HEK293T (cell line): ENCODE results near the gene MIA2.

Experiments used
- CTCF ChIA-PET: fragments of 350-600 bp; formaldehyde crosslinking; extraction: SDS; loops from one replicate; lab custom pipeline; 2021; ENCODE audit warnings: antibody characterized with exemption, inconsistent platforms; lab: Yijun Ruan, JAX
- POLR2A ChIA-PET: fragments of 350-600 bp; formaldehyde crosslinking; extraction: SDS; loops from one replicate; lab custom pipeline; 2020; ENCODE audit warnings: antibody characterized with exemption, inconsistent platforms; lab: Yijun Ruan, JAX
- DNase-seq: peaks from one replicate; pipeline ENCODE4 v3.0.0; 2012; ENCODE audit warnings: mixed read lengths; ENCODE audit errors: extremely low spot score
- ARNT ChIP-seq: fragments of 450-650 bp; IDR thresholded peaks from 2 replicates; pipeline ENCODE4 v1.6.1; 2017; ENCODE audit warnings: mild to moderate bottlenecking
- BHLHE40 ChIP-seq: fragments of 450-650 bp; IDR thresholded peaks from 2 replicates; pipeline ENCODE4 v1.6.1; 2016; ENCODE audit warnings: mild to moderate bottlenecking, moderate library complexity, borderline replicate concordance
- CTBP1 ChIP-seq: fragments of 450-650 bp; IDR thresholded peaks from 2 replicates; pipeline ENCODE4 v1.6.1; 2016; ENCODE audit warnings: borderline replicate concordance
- ELF4 ChIP-seq: fragments of 450-650 bp; IDR thresholded peaks from 2 replicates; pipeline ENCODE4 v1.6.1; 2017; ENCODE audit warnings: antibody characterized with exemption
- FOXA1 ChIP-seq: fragments of 450-650 bp; IDR thresholded peaks from 2 replicates; pipeline ENCODE4 v1.6.1; 2016; ENCODE audit warnings: mild to moderate bottlenecking
- FOXK2 ChIP-seq: fragments of 450-650 bp; IDR thresholded peaks from 2 replicates; pipeline ENCODE4 v1.6.1; 2016; ENCODE audit warnings: mild to moderate bottlenecking
- FOXM1 ChIP-seq: fragments of 450-650 bp; IDR thresholded peaks from 2 replicates; pipeline ENCODE4 v1.6.1; 2017; ENCODE audit warnings: mild to moderate bottlenecking, borderline replicate concordance
- HDGF ChIP-seq: fragments of 450-650 bp; IDR thresholded peaks from 2 replicates; pipeline ENCODE4 v1.6.1; 2017; ENCODE audit warnings: antibody characterized with exemption, borderline replicate concordance
- L3MBTL2 ChIP-seq: fragments of 450-650 bp; conservative IDR thresholded peaks from 2 replicates; pipeline ENCODE4 v1.6.1; 2016; ENCODE audit warnings: mild to moderate bottlenecking
- LEF1 ChIP-seq: fragments of 450-650 bp; IDR thresholded peaks from 2 replicates; pipeline ENCODE4 v1.6.1; 2017; ENCODE audit warnings: mild to moderate bottlenecking, borderline replicate concordance
- NFRKB ChIP-seq: fragments of 450-650 bp; IDR thresholded peaks from 2 replicates; pipeline ENCODE4 v1.6.1; 2016; ENCODE audit warnings: mild to moderate bottlenecking, moderate library complexity
- PKNOX1 ChIP-seq: fragments of 450-650 bp; IDR thresholded peaks from 2 replicates; pipeline ENCODE4 v1.6.1; 2016
- SP1 ChIP-seq: fragments of 450-650 bp; IDR thresholded peaks from 2 replicates; pipeline ENCODE4 v1.6.1; 2017
- SUZ12 ChIP-seq: fragments of 450-650 bp; IDR thresholded peaks from 2 replicates; pipeline ENCODE4 v1.6.1; 2016; ENCODE audit warnings: mild to moderate bottlenecking
- TARDBP ChIP-seq: fragments of 450-650 bp; IDR thresholded peaks from 2 replicates; pipeline ENCODE4 v1.6.1; 2016
- ZNF384 ChIP-seq: fragments of 450-650 bp; IDR thresholded peaks from 2 replicates; pipeline ENCODE4 v1.6.1; 2016

Gene MIA2

GRCh38 chr14:39315859-39316444 is 82.2 kb downstream of the MIA2 start:
- no peak for DNase-seq
- ChIA-PET POLR2A (no interaction called here), CTCF (no interaction called here)
- TF ChIP-seq FOXK2 (no peak), PKNOX1 (no peak), HDGF (no peak), SUZ12 (no peak), TARDBP (no peak), L3MBTL2 (no peak), FOXM1 (no peak), LEF1 (no peak), ELF4 (no peak), FOXA1 (no peak), ARNT (no peak), CTBP1 (no peak)

DNA sequence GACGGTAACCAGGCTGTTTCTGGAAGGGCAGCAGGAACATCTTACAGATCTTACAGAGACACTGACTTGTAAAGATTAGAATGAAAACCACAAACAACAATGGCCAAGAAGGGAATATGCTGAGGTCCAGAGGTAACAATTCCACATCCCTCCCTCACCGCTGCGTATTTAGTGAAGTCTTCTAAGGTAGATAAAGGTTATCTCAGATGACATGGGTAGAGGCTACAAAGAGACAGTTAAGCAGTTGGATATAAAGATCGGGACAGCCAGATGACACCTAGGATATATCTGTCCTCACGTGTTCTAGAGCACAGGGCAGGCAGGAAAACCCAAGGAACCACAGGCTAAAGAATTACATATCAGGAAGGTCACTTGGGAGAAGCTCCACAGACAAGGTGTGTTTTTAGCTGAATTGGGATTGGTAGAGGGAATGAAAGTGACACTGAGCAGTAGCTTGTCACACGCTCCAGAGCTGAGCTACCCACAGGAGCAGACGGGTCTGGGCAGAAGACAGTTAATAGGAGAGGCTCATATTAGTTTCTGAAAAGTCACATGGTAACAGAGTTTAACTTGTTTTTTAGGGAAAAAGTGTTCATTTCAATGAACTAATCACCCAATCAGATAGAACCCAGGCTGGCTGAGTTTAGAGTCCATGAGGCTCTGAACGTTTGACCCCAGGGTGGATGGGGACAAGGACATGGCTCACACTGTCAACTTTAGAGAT is 83.3 kb downstream of the MIA2 start:
- TF ChIP-seq LEF1 (no peak), ZNF384 (no peak), FOXA1 (no peak), BHLHE40 (no peak), TARDBP (no peak), NFRKB (no peak), HDGF (no peak)
- POLR2A ChIA-PET, result no interaction called here
- DNase-seq, result no peak
- CTCF ChIA-PET, result no interaction called here

GRCh38 chr14:39318574-39318973 is 84.9 kb downstream of the MIA2 start:
- no peak for DNase-seq
- ChIA-PET CTCF (no interaction called here), POLR2A (no interaction called here)
- no peak for TF ChIP-seq NFRKB
- no peak for TF ChIP-seq ARNT
- TF ChIP-seq SUZ12, result no peak
- TF ChIP-seq BHLHE40, result no peak
- TF ChIP-seq LEF1, result no peak
- TF ChIP-seq ELF4, result no peak
- no peak for TF ChIP-seq HDGF
- TF ChIP-seq ZNF384, result no peak
- no peak for TF ChIP-seq FOXK2
- TF ChIP-seq CTBP1, result no peak
- no peak for TF ChIP-seq FOXA1
- no peak for TF ChIP-seq TARDBP
- TF ChIP-seq SP1, result no peak
- TF ChIP-seq PKNOX1, result no peak
- no peak for TF ChIP-seq L3MBTL2
- no peak for TF ChIP-seq FOXM1

- CTCF ChIA-PET, result interaction anchor here (0.6 kb wide), 1 partner anchor 149 kb away, joined by 3 read pairs; no protein-coding TSS in a partner anchor
- POLR2A ChIA-PET, result no interaction called here
- no peak for TF ChIP-seq FOXA1
- no peak for TF ChIP-seq FOXM1
- no peak for TF ChIP-seq TARDBP
- TF ChIP-seq FOXK2, result no peak
- TF ChIP-seq ELF4, result no peak
- no peak for TF ChIP-seq NFRKB
- TF ChIP-seq PKNOX1, result no peak
- no peak for TF ChIP-seq SUZ12
- no peak for TF ChIP-seq BHLHE40
- TF ChIP-seq HDGF, result no peak
- no peak for TF ChIP-seq ZNF384
Measured at GRCh38 chr14:39319381-39319780, 85.7 kb downstream of the MIA2 start.

GRCh38 chr14:39320318-39320717 is 86.6 kb downstream of the MIA2 start:
- TF ChIP-seq NFRKB, result no peak
- TF ChIP-seq FOXM1, result no peak
- TF ChIP-seq ELF4, result no peak
- TF ChIP-seq FOXK2, result no peak
- no peak for TF ChIP-seq ZNF384
- no peak for TF ChIP-seq CTBP1
- TF ChIP-seq SP1, result no peak
- no peak for TF ChIP-seq FOXA1
- TF ChIP-seq SUZ12, result no peak
- TF ChIP-seq ARNT, result no peak
- TF ChIP-seq TARDBP, result no peak
- TF ChIP-seq BHLHE40, result no peak
- TF ChIP-seq LEF1, result no peak
- no peak for TF ChIP-seq L3MBTL2
- no peak for TF ChIP-seq HDGF
- POLR2A ChIA-PET, result no interaction called here
- DNase-seq, result no peak
- CTCF ChIA-PET, result no interaction called here

More at GRCh38 chr14:39319381-39319780, 85.7 kb downstream of the MIA2 start:
- no peak for DNase-seq

- no peak for DNase-seq
- no peak for TF ChIP-seq FOXA1
- TF ChIP-seq SP1, result no peak
- TF ChIP-seq NFRKB, result no peak
- TF ChIP-seq PKNOX1, result no peak
- no peak for TF ChIP-seq BHLHE40
- TF ChIP-seq ARNT, result no peak
- TF ChIP-seq FOXM1, result no peak
- ChIA-PET POLR2A (no interaction called here), CTCF (no interaction called here)
Measured at GRCh38 chr14:39322807-39323206, 89.1 kb downstream of the MIA2 start.
